H1 (cell line): ENCODE measurements around the gene SUSD1. TPM values are rescaled to one million over a fixed set of nuclear protein-coding genes. Genes with fewer than 3 reads are reported as not detected.

Experiments
- CTCF ChIA-PET: fragments of 300-600 bp; sonication (Branson Sonifier 250); formaldehyde crosslinking; loops from one replicate; lab custom pipeline; 2021; ENCODE audit not compliant: partially characterized antibody; lab: Charles Lee
- POLR2A ChIA-PET: fragments of 300-600 bp; sonication (Branson Sonifier 250); formaldehyde crosslinking; loops from one replicate; lab custom pipeline; 2021; ENCODE audit warnings: inconsistent platforms; ENCODE audit not compliant: partially characterized antibody; lab: Charles Lee
- DNase-seq, 2 experiments: peaks; one replicate each; pipeline versions ENCODE4 v3.0.0 to v3.0.0-alpha.2; 2010 to 2022; ENCODE audit warnings: low spot score in 2 of 2, low read depth in 1 of 2, mixed read lengths in 1 of 2
- FAIRE-seq: peaks from 2 replicates; lab custom pipeline; 2011; peaks lifted over from hg19 to GRCh38; lab: Jason Lieb, UNC
- H2AFZ ChIP-seq: 2 replicates; pipeline ENCODE4 v1.8.1; 2012; ENCODE audit warnings: low read length, inconsistent platforms
- H2AK5ac ChIP-seq: 2 replicates; pipeline ENCODE4 v1.6.1; 2013; ENCODE audit warnings: low read depth, low read length
- H2BK120ac ChIP-seq: replicated peaks from 2 replicates; pipeline ENCODE3; 2013; ENCODE audit warnings: low read depth, low read length, inconsistent platforms
- H2BK12ac ChIP-seq: 2 replicates; pipeline ENCODE4 v1.6.1; 2013; ENCODE audit warnings: low read depth, low read length
- H2BK15ac ChIP-seq: 2 replicates; pipeline ENCODE4 v1.6.1; 2013; ENCODE audit warnings: low read length
- H2BK20ac ChIP-seq: 2 replicates; pipeline ENCODE4 v1.6.1; 2013; ENCODE audit warnings: low read length
- H2BK5ac ChIP-seq: 2 replicates; pipeline ENCODE4 v1.6.1; 2013; ENCODE audit warnings: low read depth, low read length
- H3K14ac ChIP-seq: 2 replicates; pipeline ENCODE4 v1.6.1; 2013; ENCODE audit warnings: inconsistent platforms; ENCODE audit not compliant: insufficient read length
- H3K18ac ChIP-seq: 2 replicates; pipeline ENCODE4 v1.6.1; 2013; ENCODE audit warnings: low read length; ENCODE audit errors: extremely low read depth
- H3K23ac ChIP-seq: 2 replicates; pipeline ENCODE4 v1.6.1; 2013; ENCODE audit warnings: inconsistent platforms; ENCODE audit not compliant: insufficient read length
- H3K23me2 ChIP-seq: 2 replicates; pipeline ENCODE4 v1.6.1; 2013; ENCODE audit warnings: low read depth, low read length
- H3K27ac ChIP-seq: 2 replicates; pipeline ENCODE4 v1.6.1; 2011; ENCODE audit warnings: low read depth, low read length, inconsistent platforms
- H3K27me3 ChIP-seq, 4 experiments: replicated peaks in 1 of 4; 1 replicate in 1 of 4; 2 replicates in 3 of 4; pipeline versions ENCODE4 v1.6.1 to v1.8.1; 2011 to 2013; ENCODE audit warnings: low read length in 3 of 4, mild to moderate bottlenecking in 3 of 4, inconsistent platforms in 2 of 4, mixed read lengths in 2 of 4, moderate library complexity in 1 of 4; ENCODE audit not compliant: control insufficient read depth in 3 of 4, insufficient read depth in 3 of 4; ENCODE audit errors: extremely low read depth in 1 of 4
- H3K36me3 ChIP-seq, 4 experiments: 2 replicates each; pipeline versions ENCODE4 v1.6.1 to v1.8.1; 2011 to 2013; ENCODE audit warnings: mild to moderate bottlenecking in 4 of 4, low read length in 3 of 4, moderate library complexity in 2 of 4, control low read depth in 1 of 4, inconsistent platforms in 1 of 4; ENCODE audit not compliant: insufficient read depth in 4 of 4, control insufficient read depth in 2 of 4
- H3K4ac ChIP-seq: replicated peaks from 2 replicates; pipeline ENCODE3; 2013; ENCODE audit warnings: low read length, low read depth, mixed read lengths, inconsistent platforms; ENCODE audit not compliant: insufficient read length
- H3K4me1 ChIP-seq, 4 experiments: replicated peaks in 1 of 4; 1 replicate in 1 of 4; 2 replicates in 3 of 4; pipeline versions ENCODE4 v1.6.1 to v1.8.1; 2011 to 2013; ENCODE audit warnings: low read length in 3 of 4, inconsistent platforms in 2 of 4, mixed read lengths in 1 of 4; ENCODE audit not compliant: insufficient read depth in 4 of 4, control insufficient read depth in 3 of 4
- H3K4me2 ChIP-seq, 2 experiments: 2 replicates each; pipeline versions ENCODE4 v1.6.1 to v1.8.1; 2011 to 2013; ENCODE audit warnings: low read depth in 2 of 2, low read length in 2 of 2, control low read depth in 1 of 2, inconsistent platforms in 1 of 2, mild to moderate bottlenecking in 1 of 2; ENCODE audit not compliant: insufficient read depth in 1 of 2
- H3K4me3 ChIP-seq, 4 experiments: fragments of 200-600, 300-600 bp in 1 of 4; sonication (generic), shearing (Covaris generic), sonication (Bioruptor Twin) in 1 of 4; 2 replicates each; pipeline versions ENCODE4 v1.5.1 to v1.8.1; 2011 to 2016; ENCODE audit warnings: low read length in 4 of 4, low read depth in 3 of 4, control low read depth in 2 of 4, inconsistent platforms in 2 of 4, mild to moderate bottlenecking in 2 of 4, mixed read lengths in 1 of 4, moderate library complexity in 1 of 4; ENCODE audit not compliant: insufficient read depth in 2 of 4; ENCODE audit errors: extremely low read depth in 1 of 4
- H3K56ac ChIP-seq: replicated peaks from 2 replicates; pipeline ENCODE3; 2013; ENCODE audit warnings: low read depth, mild to moderate bottlenecking, mixed read lengths, low read length, inconsistent platforms; ENCODE audit not compliant: insufficient read length
- H3K79me1 ChIP-seq: 2 replicates; pipeline ENCODE4 v1.6.1; 2013; ENCODE audit warnings: low read depth, low read length, control low read depth
- H3K79me2 ChIP-seq, 2 experiments: 2 replicates each; pipeline versions ENCODE4 v1.6.1 to v1.8.1; 2012 to 2013; ENCODE audit warnings: low read length in 2 of 2, mild to moderate bottlenecking in 2 of 2, inconsistent platforms in 1 of 2; ENCODE audit not compliant: insufficient read depth in 2 of 2, control insufficient read depth in 1 of 2
- H3K9ac ChIP-seq, 4 experiments: replicated peaks in 1 of 4; 1 replicate in 1 of 4; 2 replicates in 3 of 4; pipeline versions ENCODE4 v1.6.1 to v1.8.1; 2011 to 2013; ENCODE audit warnings: low read depth in 3 of 4, low read length in 3 of 4, control low read depth in 2 of 4, mild to moderate bottlenecking in 2 of 4, moderate library complexity in 2 of 4, inconsistent platforms in 1 of 4; ENCODE audit errors: extremely low read depth in 1 of 4
- H3K9me3 ChIP-seq, 2 experiments: 2 replicates each; pipeline versions ENCODE4 v1.6.1 to v1.8.1; 2012 to 2013; ENCODE audit warnings: mild to moderate bottlenecking in 2 of 2, moderate library complexity in 2 of 2, control low read depth in 1 of 2, inconsistent platforms in 1 of 2, low read depth in 1 of 2, low read length in 1 of 2, mixed read lengths in 1 of 2; ENCODE audit not compliant: insufficient read depth in 2 of 2
- H4K20me1 ChIP-seq, 2 experiments: replicated peaks in 1 of 2; 2 replicates each; pipeline versions ENCODE3 to v1.8.1; 2011 to 2013; ENCODE audit warnings: inconsistent platforms in 2 of 2, low read length in 2 of 2, mild to moderate bottlenecking in 1 of 2; ENCODE audit not compliant: insufficient read depth in 2 of 2, control insufficient read depth in 1 of 2
- H4K5ac ChIP-seq: 2 replicates; pipeline ENCODE4 v1.6.1; 2013; ENCODE audit warnings: low read length, low read depth, mixed read lengths, inconsistent platforms; ENCODE audit not compliant: insufficient read length
- H4K8ac ChIP-seq: 2 replicates; pipeline ENCODE4 v1.8.0; 2013; ENCODE audit warnings: mild to moderate bottlenecking, moderate library complexity, low read length, inconsistent platforms; ENCODE audit not compliant: insufficient read depth; ENCODE audit errors: extremely low read depth
- H4K91ac ChIP-seq: replicated peaks from 2 replicates; pipeline ENCODE3; 2013; ENCODE audit warnings: low read length, mixed read lengths, inconsistent platforms; ENCODE audit not compliant: insufficient read length
- RXRA ChIP-seq: IDR thresholded peaks from 2 replicates; pipeline ENCODE4 v1.6.1; 2011; ENCODE audit warnings: low read depth, mild to moderate bottlenecking, low read length, moderate library complexity; ENCODE audit not compliant: insufficient read depth
- WGBS, 2 experiments: shearing (Covaris generic) in 1 of 2; methylation state at CpG; one replicate each; pipeline versions ENCODE4 v1.1.6 to v1.1.7; 2013 to 2015; ENCODE audit warnings: low lambda C conversion rate in 2 of 2, mixed read lengths in 2 of 2, inconsistent platforms in 1 of 2, low coverage in 1 of 2, missing lambda C conversion rate in 1 of 2; ENCODE audit not compliant: insufficient replicate concordance in 2 of 2, insufficient coverage in 1 of 2, insufficient read length in 1 of 2; ENCODE audit errors: extremely low coverage in 1 of 2, missing lambda C conversion rate in 1 of 2; 5-methylcytosine and 5-hydroxymethylcytosine counted together
- polyA plus RNA-seq, 7 experiments: library from polyadenylated mRNA; depleted of rRNA in 3 of 7; stranded (reverse) in 5 of 7; unstranded in 2 of 7; fragments of >200 nt in 5 of 7; fragments of 200-250 nt in 2 of 7; gene quantifications; 1 replicate in 5 of 7; 2 replicates in 1 of 7; 4 replicates in 1 of 7; pipeline versions ENCODE4 v1.2.1 to v1.2.3, GENCODE V29; 2011 to 2013; ENCODE audit warnings: missing spikeins in 2 of 7, mixed read lengths in 2 of 7
- total RNA-seq: library from RNA; stranded (reverse); fragmentation: NEBNext Ultra II Directional; extraction: Animal tissue kit (Norgen Biotek cat#: 25700); gene quantifications from 2 replicates; pipeline ENCODE4 v1.2.1, GENCODE V29; 2021

SUSD1 gene
- total and polyA plus RNA-seq, 2 of the 8 experiments (the other 6 are each of a cell fraction or from before 2014, with no cell fraction given) = 2.8 to 7.2 TPM

- TF ChIP-seq RXRA = no peak
- CTCF ChIA-PET = interaction anchor here (0.6 to 2.4 kb wide), 8 partner anchors 11 to 392 kb away, joined by 3 to 11 read pairs (median 4); no protein-coding TSS in a partner anchor
Observed at GRCh38 chr9:112120439-112120925, 54.6 kb downstream of the SUSD1 start.

More at GRCh38 chr9:112120439-112120925, 54.6 kb downstream of the SUSD1 start:
- no peak for FAIRE-seq
- no peaks in the 10 kb centered on the region for H3K36me3 ChIP-seq
- POLR2A ChIA-PET = interaction anchor here (1.3 kb wide), 1 partner anchor 259 kb away, joined by 3 read pairs; the partner anchor contains the start of gene HSDL2
- DNase-seq = peak in 1 of 2 experiments; percentile 41
- WGBS, 2 experiments = 80% methylated on average over 2 of the region's 2 CpGs; no CpG with 5 or more reads in 1 of the 2 experiments
- H3K27me3 ChIP-seq = no peaks in the 10 kb centered on the region
- no peak overlapping the region for H4K5ac ChIP-seq
- H2BK12ac ChIP-seq = no peak overlapping the region
- H2BK15ac ChIP-seq = no peak overlapping the region
- H2AK5ac ChIP-seq = no peak overlapping the region
- no peak overlapping the region for H2BK5ac ChIP-seq
- no peak overlapping the region; a peak in 1 of 7 replicates for H3K9ac ChIP-seq
- no peak overlapping the region for H2AFZ ChIP-seq
- H3K9me3 ChIP-seq = no peaks in the 10 kb centered on the region
- peaks cover 0 to 11% (median 2%) of the 10 kb centered on the region in 4 experiments; a peak in 2 of 7 replicates for H3K4me1 ChIP-seq
- no peak overlapping the region for H2BK120ac ChIP-seq
- no peak overlapping the region for H3K18ac ChIP-seq
- no peak overlapping the region for H3K27ac ChIP-seq
- no peak overlapping the region for H2BK20ac ChIP-seq
- H3K4me3 ChIP-seq = no peak overlapping the region
- H3K14ac ChIP-seq = no peak overlapping the region
- H4K20me1 ChIP-seq = peaks cover 0 to 1% of the 10 kb centered on the region in 2 experiments
- H4K91ac ChIP-seq = no peak overlapping the region
- no peak overlapping the region for H3K4ac ChIP-seq
- no peak overlapping the region for H3K56ac ChIP-seq
- H3K79me1 ChIP-seq = no peaks in the 10 kb centered on the region
- H3K4me2 ChIP-seq = no peak overlapping the region; a peak in 1 of 4 replicates
- no peaks in the 10 kb centered on the region for H3K79me2 ChIP-seq
- H3K23me2 ChIP-seq = no peaks in the 10 kb centered on the region
- no peak overlapping the region for H4K8ac ChIP-seq
- no peak overlapping the region for H3K23ac ChIP-seq
